Measurements from ENCODE around the gene NLGN1. TPM values are rescaled to one million over a fixed set of nuclear protein-coding genes. Genes with fewer than 3 reads are reported as not detected.

NLGN1 gene
- total RNA-seq, 1 donor from 2014 or later, result 50.2 TPM

GRCh38 chr3:173699353-173699752 lies 301.8 kb downstream of the NLGN1 start:
- DNase-seq, result no peak
- no peak overlapping the region for H3K27ac Mint-ChIP-seq (ENCODE audit: unreplicated experiment)
- H3K27me3 Mint-ChIP-seq (ENCODE audit: unreplicated experiment), result no peaks in the 10 kb centered on the region
- peaks cover 7% of the 10 kb centered on the region for H3K4me1 Mint-ChIP-seq (ENCODE audit: low read depth, unreplicated experiment)
- H3K36me3 Mint-ChIP-seq (ENCODE audit: unreplicated experiment), result peaks cover 4% of the 10 kb centered on the region
- peaks cover 1% of the 10 kb centered on the region for H3K9me3 Mint-ChIP-seq (ENCODE audit: unreplicated experiment)
- no peak overlapping the region for H3K4me3 Mint-ChIP-seq (ENCODE audit: unreplicated experiment)
- no peak for TF ChIP-seq CTCF (IDR thresholded peaks at IDR 0.05; ENCODE audit: partially characterized antibody, unreplicated experiment)

GRCh38 chr3:173700336-173700735 lies 302.8 kb downstream of the NLGN1 start:
- TF ChIP-seq CTCF (IDR thresholded peaks at IDR 0.05; ENCODE audit: partially characterized antibody, unreplicated experiment), result no peak
- H3K27ac Mint-ChIP-seq (ENCODE audit: unreplicated experiment), result no peak overlapping the region
- DNase-seq, result no peak

GRCh38 chr3:173702561-173702960 lies 305.0 kb downstream of the NLGN1 start:
- DNase-seq, result no peak
- peaks cover 4% of the 10 kb centered on the region for H3K36me3 Mint-ChIP-seq (ENCODE audit: unreplicated experiment)
- H3K4me3 Mint-ChIP-seq (ENCODE audit: unreplicated experiment), result no peak overlapping the region
- no peak for TF ChIP-seq CTCF (IDR thresholded peaks at IDR 0.05; ENCODE audit: partially characterized antibody, unreplicated experiment)
- peaks cover 1% of the 10 kb centered on the region for H3K9me3 Mint-ChIP-seq (ENCODE audit: unreplicated experiment)
- no peak overlapping the region for H3K27ac Mint-ChIP-seq (ENCODE audit: unreplicated experiment)
- H3K4me1 Mint-ChIP-seq (ENCODE audit: low read depth, unreplicated experiment), result peaks cover 7% of the 10 kb centered on the region
- no peaks in the 10 kb centered on the region for H3K27me3 Mint-ChIP-seq (ENCODE audit: unreplicated experiment)

More at GRCh38 chr3:173700336-173700735, 302.8 kb downstream of the NLGN1 start:
- Mint-ChIP-seq H3K4me1 (ENCODE audit: low read depth, unreplicated experiment) (peaks cover 7% of the 10 kb centered on the region), H3K4me3 (ENCODE audit: unreplicated experiment) (no peak overlapping the region), H3K27me3 (ENCODE audit: unreplicated experiment) (no peaks in the 10 kb centered on the region), H3K36me3 (ENCODE audit: unreplicated experiment) (peaks cover 4% of the 10 kb centered on the region), H3K9me3 (ENCODE audit: unreplicated experiment) (peaks cover 1% of the 10 kb centered on the region)

GRCh38 chr3:173703771-173704170 lies 306.2 kb downstream of the NLGN1 start:
- Mint-ChIP-seq H3K4me3 (ENCODE audit: unreplicated experiment) (no peak overlapping the region), H3K27ac (ENCODE audit: unreplicated experiment) (no peak overlapping the region), H3K4me1 (ENCODE audit: low read depth, unreplicated experiment) (peaks cover 7% of the 10 kb centered on the region), H3K9me3 (ENCODE audit: unreplicated experiment) (peaks cover 1% of the 10 kb centered on the region), H3K36me3 (ENCODE audit: unreplicated experiment) (peaks cover 4% of the 10 kb centered on the region), H3K27me3 (ENCODE audit: unreplicated experiment) (no peaks in the 10 kb centered on the region)
- no peak for TF ChIP-seq CTCF (IDR thresholded peaks at IDR 0.05; ENCODE audit: partially characterized antibody, unreplicated experiment)
- DNase-seq, result no peak

- H3K36me3 Mint-ChIP-seq (ENCODE audit: unreplicated experiment), result no peaks in the 10 kb centered on the region
Observed at GRCh38 chr3:173706630-173707029, 309.1 kb downstream of the NLGN1 start.

More at GRCh38 chr3:173706630-173707029, 309.1 kb downstream of the NLGN1 start:
- Mint-ChIP-seq H3K27ac (ENCODE audit: unreplicated experiment) (no peak overlapping the region), H3K9me3 (ENCODE audit: unreplicated experiment) (no peaks in the 10 kb centered on the region), H3K4me1 (ENCODE audit: low read depth, unreplicated experiment) (peaks cover 7% of the 10 kb centered on the region), H3K4me3 (ENCODE audit: unreplicated experiment) (no peak overlapping the region), H3K27me3 (ENCODE audit: unreplicated experiment) (no peaks in the 10 kb centered on the region)
- no peak for DNase-seq
- TF ChIP-seq CTCF (IDR thresholded peaks at IDR 0.05; ENCODE audit: partially characterized antibody, unreplicated experiment), result no peak
